HG02938 (cell line): ENCODE measurements around the gene UMAD1.

ENCODE experiments used
- ATAC-seq: cut with Tn5 transposase; IDR thresholded peaks from one replicate; pipeline ENCODE4 v1.9.1; 2021; ENCODE audit warnings: mild to moderate bottlenecking, moderate library complexity; ENCODE audit not compliant: unreplicated experiment

Gene UMAD1

GRCh38 chr7:7719236-7719635 lies 78.7 kb downstream of the UMAD1 start:
- peak; percentile 98 for ATAC-seq

GRCh38 chr7:7720193-7720592 lies 79.6 kb downstream of the UMAD1 start:
- ATAC-seq = no peak

- no peak for ATAC-seq
These were observed 80.4 kb downstream of the UMAD1 start for GRCh38 chr7:7720750-7721621.

GRCh38 chr7:7731732-7732131 lies 91.2 kb downstream of the UMAD1 start:
- ATAC-seq = no peak

DNA sequence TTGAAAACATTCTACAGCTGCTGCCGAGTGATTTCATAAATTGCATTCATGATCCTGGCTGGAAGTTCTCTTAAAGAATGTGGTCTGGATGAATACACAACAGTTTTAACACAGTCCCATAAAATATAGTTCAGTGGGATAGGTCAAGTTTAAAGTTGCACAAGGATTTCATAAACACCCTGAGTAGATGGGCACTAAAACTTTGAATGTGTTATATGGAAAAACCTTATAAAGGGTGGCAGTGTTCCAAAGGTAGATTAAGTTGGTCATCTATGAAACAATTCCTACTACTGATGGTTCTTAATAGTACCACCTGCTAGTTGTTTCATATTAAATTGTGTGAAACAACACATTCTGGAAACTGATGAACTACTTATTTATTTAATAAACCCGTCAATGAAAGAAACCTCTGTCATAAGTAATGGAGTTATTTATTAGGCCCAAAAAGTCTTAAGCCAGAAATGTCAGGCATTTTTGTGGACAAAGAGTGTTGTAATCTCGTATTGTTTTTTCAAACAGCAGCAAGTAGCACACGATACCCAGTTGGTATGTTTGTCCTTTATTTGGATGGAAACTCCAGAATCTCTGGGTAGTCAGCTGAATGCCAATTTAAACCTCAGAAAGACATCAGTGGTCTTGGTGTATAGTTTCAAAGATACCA lies 92.2 kb downstream of the UMAD1 start:
- no peak for ATAC-seq

DNA sequence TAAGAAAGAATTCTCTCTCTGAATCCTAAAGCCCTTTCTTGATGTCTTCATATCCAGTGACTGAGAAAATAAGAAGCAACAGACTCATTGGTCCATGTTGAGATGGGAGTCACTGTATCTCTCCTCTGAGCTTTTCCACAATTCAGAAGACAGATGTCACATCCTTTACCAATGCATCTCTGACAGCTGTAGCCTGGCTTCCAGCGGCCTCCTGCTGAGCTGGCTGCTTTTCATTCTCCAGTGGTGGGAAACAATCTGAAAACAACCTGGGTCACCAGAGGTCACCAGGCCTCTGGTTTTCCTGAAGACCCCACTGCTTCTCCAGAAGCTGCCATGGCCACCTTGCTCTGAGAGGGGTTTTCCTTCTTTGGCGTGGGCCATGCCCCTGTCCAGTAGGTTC lies 96.1 kb downstream of the UMAD1 start:
- ATAC-seq = no peak

DNA sequence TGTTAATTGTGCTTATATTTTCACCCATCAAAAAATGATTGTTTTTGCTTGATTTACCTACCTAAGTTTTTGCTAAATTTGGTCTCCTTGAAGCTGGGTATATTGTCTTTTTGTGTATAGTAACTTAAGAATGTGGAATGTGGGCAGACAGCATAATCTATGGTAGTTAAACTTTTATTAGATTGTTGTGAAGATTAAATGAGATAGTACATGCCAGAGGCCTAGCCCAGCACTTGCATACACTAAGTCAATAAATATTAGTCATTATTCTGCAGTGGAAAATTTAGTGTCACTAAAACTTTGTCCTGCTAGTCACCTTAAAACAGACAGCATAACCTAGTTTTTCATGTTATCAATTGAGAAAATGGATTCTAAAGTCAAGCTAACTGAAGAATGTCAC lies 97.1 kb downstream of the UMAD1 start:
- ATAC-seq = no peak

DNA sequence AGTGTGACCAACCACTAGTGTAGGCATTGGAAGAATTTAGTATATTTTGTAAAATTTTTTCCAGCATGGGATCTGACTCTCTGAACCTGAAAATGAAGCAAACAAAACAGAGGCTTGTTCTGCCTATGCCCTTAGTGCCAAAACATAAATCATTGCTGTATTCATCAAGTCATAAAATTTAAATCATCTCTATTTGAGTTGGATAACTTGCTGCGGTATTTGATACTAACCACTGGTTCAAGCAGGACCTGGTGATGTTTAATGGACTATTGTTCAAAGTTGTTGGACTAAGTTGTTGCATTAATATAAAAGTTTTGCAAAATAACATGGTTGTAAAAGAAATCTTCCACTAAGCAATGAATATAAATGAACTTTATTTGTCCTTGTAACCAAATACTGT lies 97.6 kb downstream of the UMAD1 start:
- ATAC-seq = no peak

- no peak for ATAC-seq
These were observed 98.1 kb downstream of the UMAD1 start for GRCh38 chr7:7738622-7739021.

- ATAC-seq = peak; percentile 65
These were observed 98.9 kb downstream of the UMAD1 start for GRCh38 chr7:7739204-7740036.

- ATAC-seq = peak; percentile 22
These were observed 99.4 kb downstream of the UMAD1 start for GRCh38 chr7:7740037-7740355.

DNA sequence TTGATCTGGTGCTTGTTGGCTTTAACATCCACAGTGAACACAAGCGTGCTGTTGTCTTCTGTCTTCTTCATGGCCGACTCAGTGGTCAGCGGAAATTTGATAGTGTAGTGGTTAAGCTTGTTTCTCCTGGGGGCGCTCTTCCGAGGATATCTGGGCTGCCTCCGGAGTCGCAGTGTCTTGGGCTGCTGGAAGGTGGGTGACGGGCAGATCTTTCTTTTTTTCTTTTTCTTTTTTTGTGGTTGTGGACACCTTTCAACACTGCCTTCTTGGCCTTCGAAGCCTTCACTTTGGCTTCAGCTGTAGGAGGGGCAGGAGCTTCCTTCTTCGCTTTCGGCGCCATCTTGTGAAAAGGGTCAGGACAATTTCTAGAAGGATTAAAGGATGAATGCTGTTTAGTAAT lies 101.7 kb downstream of the UMAD1 start:
- ATAC-seq = no peak

- ATAC-seq = no peak
These were observed 104.7 kb downstream of the UMAD1 start for GRCh38 chr7:7745258-7745657.

DNA sequence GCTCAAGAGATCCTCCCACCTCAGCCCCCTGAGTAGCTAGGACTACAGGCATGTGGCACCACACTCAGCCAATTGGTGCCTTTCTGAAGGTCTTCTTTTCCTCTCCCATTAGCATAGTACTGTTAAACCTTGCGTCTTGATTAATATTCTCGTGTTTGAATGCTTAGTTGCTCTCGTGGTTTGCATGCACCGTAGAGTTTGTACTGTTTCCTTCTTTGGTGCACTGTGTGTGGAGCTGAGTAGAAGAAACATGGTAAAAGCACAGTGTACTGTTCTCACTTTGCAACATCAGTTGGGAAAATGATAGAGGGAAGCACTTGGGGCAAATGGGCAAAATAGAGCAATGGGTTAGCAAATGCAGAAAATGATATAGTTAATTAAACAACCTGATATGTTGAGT lies 105.4 kb downstream of the UMAD1 start:
- no peak for ATAC-seq

DNA sequence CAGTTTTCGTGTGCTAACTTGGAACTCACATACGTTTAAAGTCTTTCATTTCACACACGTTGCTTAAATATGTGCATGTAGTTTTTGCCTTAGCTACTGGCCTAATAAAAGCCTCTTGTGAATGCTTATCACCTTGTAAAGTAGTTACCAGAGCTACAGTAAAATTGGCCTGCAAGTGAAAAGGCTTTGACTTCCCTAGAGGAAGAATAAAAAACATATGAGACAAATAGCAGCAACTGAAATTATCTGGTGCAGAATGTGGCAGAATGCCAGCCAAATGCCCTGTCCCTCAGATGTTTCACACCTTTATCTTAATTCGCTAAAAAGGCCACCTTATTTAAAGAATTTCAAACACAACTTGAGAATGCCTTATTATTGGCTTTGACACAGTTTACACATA lies 105.9 kb downstream of the UMAD1 start:
- ATAC-seq = no peak

GRCh38 chr7:7750571-7751242 lies 110.2 kb downstream of the UMAD1 start:
- no peak for ATAC-seq

GRCh38 chr7:7751243-7752092 lies 110.9 kb downstream of the UMAD1 start:
- no peak for ATAC-seq

- no peak for ATAC-seq
These were observed 116.0 kb downstream of the UMAD1 start for GRCh38 chr7:7756577-7756976.

DNA sequence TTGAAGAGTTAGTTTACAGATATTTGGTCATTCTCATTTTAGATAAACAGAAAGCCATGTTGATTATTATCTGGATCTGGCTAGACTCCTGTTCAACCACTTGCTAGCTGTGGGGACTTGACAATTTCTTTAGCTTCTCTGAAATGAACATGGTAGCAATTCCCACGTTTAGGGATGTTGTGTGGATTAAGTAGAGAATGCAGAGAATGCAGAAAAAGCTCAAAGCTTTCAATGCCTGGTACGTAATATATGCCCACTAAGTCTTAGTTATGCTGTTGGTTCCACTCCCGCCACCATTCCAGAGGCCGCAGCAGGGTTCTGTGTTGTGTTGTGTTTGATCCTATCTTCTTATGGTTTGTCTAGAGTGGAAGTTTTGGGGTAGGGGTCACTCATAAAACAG lies 117.0 kb downstream of the UMAD1 start:
- ATAC-seq = no peak

GRCh38 chr7:7761340-7761973 lies 120.9 kb downstream of the UMAD1 start:
- no peak for ATAC-seq
